Right ventricle myocardium inferior (tissue), 1 donor: ENCODE data around the gene AKT2. TPM values are rescaled to one million over a fixed set of nuclear protein-coding genes. Genes with fewer than 3 reads are reported as not detected.

Source experiments
- ATAC-seq: fragments of 200-7000 bp; cut with Tn5 transposase; one replicate; pipeline ENCODE4 v1.9.1; 2020; ENCODE audit warnings: mild to moderate bottlenecking, moderate library complexity
- DNase-seq: peaks from one replicate; pipeline ENCODE4 v3.0.0; 2021; ENCODE audit errors: missing footprints
- intact Hi-C: fragments of 100-400 bp; cut with DNase I; formaldehyde crosslinking; loops from one replicate; pipeline ENCODE4 v1.11.0; 2022
- total RNA-seq: library from RNA; stranded (reverse); fragmentation: NEBNext Ultra II Directional; extraction: Animal tissue kit (Norgen Biotek cat#: 25700); gene quantifications from one replicate; pipeline ENCODE4 v1.2.1, GENCODE V29; 2021
- donor health status: DM: no; HTN: yes; CAD: no; lungs with severe emphysema.

Gene AKT2
- total RNA-seq, 1 donor from 2014 or later: 114 TPM

DNA sequence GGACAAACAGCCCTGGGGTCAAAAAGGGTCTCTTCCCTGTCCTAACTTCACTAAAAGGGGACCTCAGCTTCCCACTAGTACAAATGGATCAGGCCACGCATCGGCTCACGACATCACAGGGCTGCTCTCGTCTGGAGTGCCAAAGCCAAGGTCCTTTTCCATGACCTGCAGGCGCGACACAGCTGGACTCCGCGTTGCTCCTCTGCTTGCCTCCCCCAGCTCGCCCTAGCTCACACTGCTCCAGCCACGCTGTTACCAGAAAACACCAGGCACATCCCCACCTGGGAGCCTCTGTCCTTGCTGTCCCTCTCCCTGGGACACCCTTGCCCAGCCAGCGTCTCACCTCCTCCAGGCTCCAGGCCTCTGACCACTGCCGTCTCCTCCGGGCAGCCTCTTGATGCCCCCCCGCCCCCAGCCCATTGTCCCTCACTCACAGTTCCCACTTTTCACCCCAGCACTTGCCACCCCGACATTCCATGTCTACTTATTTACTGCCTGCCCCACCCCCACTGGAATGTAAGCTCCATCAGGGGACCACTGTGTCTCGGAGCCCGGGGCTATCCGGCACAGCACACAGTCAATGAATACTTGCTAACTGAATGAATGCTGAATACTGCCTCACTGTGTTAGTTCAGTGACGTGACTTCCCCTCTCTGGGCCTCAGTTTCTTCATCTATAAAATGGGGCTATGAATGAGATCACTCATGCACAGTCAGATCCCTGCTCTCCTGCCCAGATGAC, 20.7 kb downstream of the AKT2 start:
- intact Hi-C loops: no loop called here
- ATAC-seq (no peak), DNase-seq (no peak)

DNA sequence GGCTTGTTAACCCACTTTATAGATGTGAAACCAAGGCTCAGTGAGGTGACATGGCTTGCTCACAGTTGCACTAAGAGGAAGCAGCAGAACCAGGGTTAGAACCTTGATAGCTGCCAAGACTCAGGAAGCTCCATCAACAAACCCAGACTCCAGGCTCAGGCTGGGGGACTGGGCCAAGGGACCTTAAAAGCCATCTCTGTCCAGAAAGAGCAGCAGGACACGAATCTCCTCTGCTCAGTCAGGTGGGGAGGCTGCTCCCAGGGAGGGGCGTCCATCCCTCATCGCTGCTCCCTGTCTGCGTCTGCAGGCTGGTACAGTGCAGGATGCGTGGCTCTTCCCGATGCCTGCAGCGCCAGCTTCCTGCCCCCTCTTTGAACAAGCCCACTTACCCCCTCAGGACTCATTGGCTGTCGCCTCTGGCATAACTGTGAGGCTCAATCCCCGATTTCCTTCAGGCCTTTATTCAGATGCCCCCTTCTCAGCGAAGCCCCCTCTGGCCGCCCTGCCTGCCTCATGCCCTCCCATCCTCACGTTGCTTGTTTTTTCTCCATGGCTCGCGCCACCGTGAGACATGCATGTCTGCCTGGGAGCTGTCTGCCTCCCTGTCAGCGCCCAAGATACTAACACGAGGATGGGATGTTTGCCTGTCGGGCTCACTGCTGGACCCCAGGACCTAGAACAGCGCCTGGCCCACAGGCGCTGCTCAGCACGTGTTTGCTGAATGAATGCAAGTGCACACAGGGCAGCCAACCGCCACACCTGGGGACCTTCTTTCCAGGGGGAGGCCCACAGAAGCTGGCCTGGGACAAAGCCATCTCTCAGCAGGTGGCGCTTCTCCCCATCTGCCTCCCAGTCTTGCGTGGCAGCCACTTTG, 21.5 kb downstream of the AKT2 start:
- intact Hi-C loops: no loop called here
- no peak for DNase-seq
- no peak for ATAC-seq

DNA sequence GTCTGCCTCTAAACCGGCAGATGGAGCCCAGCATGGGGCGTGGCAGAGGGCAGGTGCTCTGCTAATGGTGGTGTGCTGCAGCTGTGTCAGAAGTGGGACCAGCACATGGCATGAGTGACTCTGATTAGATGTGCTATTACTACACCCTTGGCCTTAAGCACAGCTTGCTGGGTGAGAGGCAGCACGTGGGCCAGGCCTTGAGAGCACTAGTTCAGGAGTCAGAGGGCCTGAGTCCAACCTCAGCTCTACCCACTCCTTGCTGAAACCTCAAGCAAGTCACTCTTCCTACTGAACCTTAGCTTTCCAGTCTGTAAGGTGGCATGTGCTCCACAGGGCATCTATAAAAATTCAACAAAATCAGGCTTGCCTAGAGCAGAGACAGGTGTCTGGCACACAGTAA, 22.7 kb downstream of the AKT2 start:
- DNase-seq (no peak), ATAC-seq (no peak)
- intact Hi-C loops: no loop called here

DNA sequence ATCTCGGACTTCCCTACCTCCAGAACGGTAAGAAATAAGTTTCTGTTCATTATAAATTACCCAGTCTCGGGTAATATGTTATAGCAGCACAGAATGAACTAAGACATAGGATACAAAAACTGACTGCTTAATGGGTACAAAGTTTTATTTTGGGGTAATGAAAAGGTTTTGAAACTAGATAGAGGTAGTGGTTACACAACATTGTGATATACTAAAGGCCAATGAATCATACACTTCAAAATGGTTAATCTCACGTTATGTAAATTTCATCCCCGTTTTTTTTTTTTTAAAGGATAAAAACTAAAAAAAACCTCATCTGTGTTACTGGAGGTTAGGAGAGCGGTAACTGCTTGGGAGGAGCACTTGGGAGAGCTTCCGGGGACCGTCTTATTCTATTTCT, 23.5 kb downstream of the AKT2 start:
- DNase-seq (no peak), ATAC-seq (no peak)
- intact Hi-C loops: no loop called here

DNA sequence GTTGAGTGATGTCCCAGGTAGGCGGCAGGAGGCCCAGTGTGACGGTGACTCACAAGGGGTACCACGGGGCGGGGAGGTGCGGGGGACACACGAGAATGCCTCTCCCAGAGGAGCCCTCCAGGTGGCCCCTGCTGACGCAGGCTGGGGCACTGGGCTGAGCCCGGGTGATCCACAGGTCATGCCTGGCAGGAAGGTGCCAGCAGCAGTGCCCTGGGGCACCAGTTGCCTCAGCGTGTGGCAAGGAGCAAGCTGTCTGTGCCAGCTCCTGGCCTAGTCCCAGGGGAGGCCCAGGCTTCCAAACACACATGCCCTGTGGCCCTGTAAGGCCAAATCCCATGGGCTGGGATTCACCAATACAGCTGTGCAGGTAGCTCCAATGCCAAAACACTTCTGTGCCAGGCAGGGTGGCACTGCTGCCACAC, 28.0 kb downstream of the AKT2 start:
- ATAC-seq (peak; percentile 80), DNase-seq (peak; percentile 79)
- intact Hi-C loops: no loop called here

DNA sequence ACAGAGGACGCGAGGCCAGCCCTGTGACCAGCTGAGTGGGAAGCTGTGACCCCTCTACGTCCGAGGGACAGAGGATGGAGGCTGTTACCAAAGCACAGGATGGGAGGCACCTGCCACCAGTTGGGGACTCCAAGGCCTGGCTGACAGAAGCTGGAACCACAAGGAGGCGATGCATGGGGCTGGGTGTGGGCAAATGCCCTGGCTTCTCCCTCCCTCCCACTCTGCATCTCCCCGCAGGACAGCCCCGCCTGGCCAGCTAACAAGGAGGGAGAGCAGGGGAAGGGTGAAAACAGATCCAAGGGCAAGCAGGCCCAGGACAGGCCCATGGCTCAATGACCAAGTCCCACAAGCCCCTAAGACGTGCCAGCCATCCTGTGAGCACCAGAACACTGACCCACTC, 28.6 kb downstream of the AKT2 start:
- intact Hi-C loops: no loop called here
- ATAC-seq: no peak
- DNase-seq: no peak

DNA sequence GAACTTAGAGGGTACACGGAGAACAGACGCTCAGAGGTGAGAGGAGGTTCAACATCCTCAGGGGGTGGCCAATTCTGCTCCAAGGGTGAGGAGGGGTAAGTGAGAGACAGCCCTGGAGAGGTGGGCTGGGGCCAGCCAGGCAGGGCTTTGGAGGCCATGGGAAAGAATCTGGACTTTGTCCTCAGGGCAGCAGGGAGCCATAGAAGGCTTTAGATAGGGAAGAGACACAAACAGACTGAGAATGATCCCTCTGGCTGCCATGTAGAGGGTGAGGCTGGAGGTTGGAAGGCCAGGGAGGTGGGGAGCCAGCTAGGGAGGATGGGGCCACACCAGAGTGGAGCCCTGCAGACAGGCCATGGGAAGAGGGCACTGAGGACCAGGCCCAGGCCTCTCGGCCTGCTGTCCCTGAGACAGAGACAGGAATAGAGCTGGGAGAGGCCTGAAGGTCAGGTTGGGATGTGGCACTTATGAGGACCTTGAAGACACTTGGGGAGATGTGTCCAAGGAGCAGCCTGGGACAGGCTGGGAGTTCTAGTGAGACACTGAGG, 29.5 kb downstream of the AKT2 start:
- intact Hi-C loops: no loop called here
- ATAC-seq: no peak
- DNase-seq: peak; percentile 44

DNA sequence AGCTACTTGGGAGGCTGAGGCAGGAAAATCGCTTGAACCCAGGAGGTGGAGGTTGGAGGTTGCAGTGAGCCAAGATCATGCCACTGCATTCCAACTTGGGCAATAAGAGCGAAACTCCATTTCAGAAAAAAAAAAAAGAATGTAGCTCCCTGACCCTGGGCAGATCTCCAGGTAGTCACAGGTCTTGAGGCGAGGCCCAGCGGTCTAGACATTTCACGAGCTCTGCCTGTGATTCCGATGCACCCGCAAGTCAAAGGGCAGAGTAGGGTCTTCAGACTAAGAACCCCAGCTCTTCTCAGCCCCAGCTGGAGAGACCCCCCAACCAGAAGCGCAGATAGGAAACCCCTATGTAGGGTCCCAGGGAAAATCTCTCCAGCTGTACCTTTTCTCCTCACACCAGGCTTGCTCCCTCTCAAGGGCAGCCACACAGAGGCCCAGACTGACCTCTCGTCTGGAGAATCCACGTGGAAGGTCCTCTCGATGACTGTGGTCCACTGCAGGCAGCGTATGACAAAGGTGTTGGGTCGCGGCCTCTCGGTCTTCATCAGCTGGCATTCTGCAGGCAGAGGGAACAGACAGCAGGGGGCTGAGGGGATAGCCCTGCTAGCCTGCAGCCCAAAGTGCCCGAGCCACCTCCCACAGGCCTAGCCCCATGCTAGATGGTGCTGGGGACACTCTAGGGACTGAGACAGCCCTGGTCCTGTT, 30.3 kb downstream of the AKT2 start:
- ATAC-seq (no peak), DNase-seq (no peak)
- intact Hi-C loops: no loop called here

DNA sequence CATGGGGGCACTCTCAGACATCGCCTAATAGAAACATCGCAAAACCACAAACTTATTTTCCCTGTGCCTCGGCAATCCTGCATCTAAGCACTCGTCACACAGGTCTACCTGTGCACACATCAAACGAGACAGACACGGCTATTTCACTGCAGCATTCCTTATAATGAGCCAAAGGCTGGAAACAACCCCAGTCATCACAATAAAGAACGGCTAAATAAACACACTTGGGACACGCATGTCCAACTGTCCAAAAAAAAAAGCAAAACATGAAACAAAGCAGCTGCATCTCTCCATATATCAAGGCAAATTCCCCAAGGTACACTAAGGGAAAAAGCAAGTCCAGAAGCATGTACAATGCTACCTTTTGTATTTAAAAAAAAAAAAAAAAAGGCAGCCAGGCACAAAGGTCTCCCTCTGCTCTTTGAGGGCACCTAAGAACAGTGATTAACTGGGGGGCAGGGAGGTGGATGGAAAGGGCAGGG, 31.5 kb downstream of the AKT2 start:
- DNase-seq (no peak), ATAC-seq (no peak)
- intact Hi-C loops: no loop called here

DNA sequence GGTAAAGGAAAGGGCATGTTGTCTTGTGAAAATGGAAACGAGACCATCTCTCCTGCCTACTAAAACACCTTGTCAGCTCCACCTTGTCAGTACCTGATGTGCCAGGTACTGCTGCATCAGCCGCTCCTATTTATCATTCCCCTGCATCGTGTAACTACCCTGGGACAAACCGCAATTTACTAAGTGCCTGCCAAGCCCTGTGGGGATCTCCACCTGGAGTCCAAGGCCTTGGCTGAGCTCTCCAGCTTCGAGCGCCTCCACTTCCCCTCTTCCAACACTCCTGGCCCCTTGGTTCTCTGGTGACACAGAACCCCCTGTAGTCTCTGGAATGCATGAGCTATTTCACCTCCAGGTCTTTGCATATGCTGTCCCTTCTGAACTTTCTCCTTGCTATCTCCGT, 32.8 kb downstream of the AKT2 start:
- intact Hi-C loops: no loop called here
- DNase-seq (no peak), ATAC-seq (no peak)

DNA sequence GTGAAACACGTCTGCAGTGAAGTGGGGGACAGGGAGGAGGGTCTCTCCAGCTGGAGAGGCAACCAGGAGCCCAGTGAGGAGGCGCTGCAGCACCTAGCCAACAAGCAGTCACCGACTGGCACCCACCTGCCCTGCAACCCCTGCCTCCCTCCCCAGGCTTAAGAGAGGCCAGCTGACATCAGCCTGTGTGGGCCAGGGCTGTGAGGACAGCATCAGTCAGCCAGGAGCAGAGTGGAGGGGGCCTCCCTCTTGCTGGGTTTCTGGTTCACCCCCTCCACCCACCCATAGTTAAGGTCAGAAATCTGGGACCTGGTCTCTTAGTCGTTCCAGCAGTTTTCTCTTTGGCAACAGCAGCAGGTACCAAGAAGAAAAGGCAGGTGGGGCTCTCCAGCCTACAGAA, 33.2 kb downstream of the AKT2 start:
- intact Hi-C loops: no loop called here
- ATAC-seq: no peak
- DNase-seq: peak; percentile 44

DNA sequence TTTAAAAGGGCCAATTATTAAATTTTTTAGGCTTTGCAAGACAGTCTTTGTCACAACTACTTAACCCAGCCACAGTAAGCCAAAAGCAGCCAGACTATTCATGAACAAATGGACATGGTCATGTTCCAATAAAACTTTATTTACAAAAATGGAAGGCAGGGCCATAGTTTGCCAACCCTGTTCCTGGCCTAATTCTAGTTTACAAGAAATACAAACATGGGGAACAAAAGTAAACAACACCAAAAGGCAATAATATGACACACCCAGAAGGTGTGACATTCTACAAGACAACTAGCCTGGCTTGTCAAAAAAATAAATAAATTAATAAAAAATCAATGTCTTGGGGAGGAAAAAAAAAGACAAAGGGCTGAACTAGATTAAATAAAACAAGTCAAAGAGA, 33.9 kb downstream of the AKT2 start:
- intact Hi-C loops: no loop called here
- ATAC-seq (no peak), DNase-seq (no peak)

DNA sequence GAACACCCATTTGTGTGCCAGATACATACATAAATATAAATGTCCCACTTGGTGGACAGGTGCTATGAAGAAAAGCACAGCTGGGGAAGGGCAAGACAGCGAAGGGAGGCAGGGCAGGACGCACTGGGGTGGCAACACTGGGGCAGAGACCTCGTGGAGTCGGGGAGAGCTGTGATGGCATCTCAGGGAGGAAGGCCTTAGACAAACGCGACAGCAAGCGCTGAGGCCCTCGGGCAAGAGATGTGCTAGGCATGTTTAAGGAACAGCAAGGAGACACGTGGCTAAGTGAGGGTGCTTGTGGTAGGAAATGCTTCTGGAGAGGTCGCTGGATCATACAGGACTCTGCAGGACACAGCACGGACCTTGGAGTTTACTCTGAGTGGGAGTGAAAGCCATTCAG, 35.4 kb downstream of the AKT2 start:
- ATAC-seq (no peak), DNase-seq (peak; percentile 11)

DNA sequence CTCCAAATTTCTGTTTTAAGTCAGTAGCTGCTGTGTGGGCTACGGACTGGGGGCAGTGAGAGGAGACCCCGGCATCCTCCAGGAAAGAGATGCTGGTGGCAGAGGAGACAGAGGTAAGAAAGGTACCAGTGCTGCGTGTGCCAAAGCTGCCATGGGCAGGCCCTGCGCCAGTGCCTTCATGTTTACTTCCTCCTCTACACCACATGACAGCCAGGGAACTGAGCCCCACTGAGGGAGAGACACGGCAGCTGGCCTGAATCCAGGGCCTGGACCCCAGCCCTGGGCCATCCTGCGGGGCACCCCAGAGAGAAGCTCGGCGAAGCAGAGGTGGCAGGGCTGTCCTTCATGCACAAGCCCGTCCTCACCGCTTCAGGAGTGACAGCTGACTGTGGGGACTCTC, 35.9 kb downstream of the AKT2 start:
- no peak for ATAC-seq
- peak; percentile 11 for DNase-seq
- intact Hi-C loops: no loop called here

More for the DNA sequence above, 35.4 kb downstream of the AKT2 start:
- intact Hi-C loops: no loop called here

DNA sequence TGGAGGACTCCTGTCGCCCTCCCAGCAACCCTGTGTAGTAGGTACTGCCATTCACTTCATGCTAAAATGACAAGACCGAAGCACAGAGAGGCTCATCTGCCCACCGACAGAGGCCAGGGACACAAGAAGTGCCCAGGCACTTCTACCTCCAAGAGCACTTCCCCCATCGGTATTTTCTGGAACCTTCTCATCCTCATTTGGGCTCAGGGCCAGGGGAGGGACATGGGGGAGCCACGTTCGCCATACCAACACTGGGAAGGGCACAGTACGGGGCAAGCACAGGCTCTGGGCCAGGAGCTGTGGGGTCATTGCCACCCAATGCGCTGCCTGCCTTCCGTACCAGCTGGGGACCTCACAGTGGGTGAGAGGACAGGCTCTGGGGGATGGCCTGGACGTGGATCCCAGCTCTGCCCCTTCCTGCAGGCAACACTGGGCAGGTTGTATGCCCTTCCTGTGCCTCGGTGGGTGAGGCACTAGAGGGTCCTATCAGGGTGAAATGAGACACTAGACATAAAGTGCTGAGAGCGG, 37.3 kb downstream of the AKT2 start:
- ATAC-seq: no peak
- peak; percentile 45 for DNase-seq
- intact Hi-C loops: no loop called here

DNA sequence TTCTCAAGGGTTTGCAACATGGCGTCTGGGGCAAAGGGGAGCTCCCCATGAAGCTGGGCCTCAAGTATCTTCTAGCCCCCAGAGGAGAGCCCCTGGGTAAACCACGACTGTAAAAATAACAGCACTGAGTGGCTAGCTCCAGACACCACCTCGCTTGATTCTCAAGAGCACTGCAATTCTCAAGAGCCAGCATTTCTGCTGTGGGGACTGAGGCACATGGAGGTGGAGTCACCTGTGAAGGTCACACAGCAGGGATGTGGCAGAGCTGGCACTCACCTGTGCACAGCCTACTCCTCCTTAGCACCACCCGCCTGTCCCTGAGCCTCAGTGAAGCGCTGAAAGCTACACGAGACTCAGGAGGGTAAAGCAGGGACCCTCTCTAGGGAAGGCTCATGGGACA, 38.0 kb downstream of the AKT2 start:
- ATAC-seq (no peak), DNase-seq (no peak)
- intact Hi-C loops: no loop called here

DNA sequence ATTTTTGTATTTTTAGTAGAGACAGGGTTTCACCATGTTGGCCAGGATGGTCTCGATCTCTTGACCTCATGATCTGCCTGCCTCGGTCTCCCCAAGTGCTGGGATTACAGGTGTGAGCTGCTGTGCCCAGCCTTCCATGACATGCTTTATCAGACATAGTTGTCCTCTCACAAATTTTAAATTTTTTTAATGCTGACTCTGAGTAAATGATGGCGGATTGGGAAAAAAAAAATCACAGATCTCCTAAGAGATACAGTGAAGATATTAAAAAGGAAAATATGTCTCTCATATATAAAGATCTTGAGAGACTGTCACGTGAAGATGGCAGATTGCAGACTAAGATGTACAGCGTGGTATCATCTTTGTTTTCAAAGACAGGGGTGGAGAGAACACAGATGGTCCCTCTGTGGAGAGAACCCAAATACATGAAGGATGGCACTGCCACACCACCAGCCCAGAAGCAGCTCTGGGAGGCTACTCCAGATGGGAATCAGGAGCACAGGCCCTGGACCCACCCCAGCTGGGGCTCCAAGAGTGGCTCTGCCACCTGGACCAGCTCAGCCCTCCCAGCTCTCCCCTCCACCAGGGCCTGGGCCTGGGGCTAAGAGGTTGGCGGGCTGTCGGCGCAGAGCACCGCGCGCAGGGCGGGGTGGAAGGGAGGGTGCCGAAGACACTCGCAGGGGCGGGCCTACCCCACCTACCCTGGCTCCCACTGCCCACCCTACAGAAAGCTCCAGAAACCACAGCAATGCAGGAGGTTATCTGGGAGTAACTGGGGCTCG, 38.7 kb downstream of the AKT2 start:
- intact Hi-C loops: no loop called here
- no peak for ATAC-seq
- peak; percentile 65 for DNase-seq

DNA sequence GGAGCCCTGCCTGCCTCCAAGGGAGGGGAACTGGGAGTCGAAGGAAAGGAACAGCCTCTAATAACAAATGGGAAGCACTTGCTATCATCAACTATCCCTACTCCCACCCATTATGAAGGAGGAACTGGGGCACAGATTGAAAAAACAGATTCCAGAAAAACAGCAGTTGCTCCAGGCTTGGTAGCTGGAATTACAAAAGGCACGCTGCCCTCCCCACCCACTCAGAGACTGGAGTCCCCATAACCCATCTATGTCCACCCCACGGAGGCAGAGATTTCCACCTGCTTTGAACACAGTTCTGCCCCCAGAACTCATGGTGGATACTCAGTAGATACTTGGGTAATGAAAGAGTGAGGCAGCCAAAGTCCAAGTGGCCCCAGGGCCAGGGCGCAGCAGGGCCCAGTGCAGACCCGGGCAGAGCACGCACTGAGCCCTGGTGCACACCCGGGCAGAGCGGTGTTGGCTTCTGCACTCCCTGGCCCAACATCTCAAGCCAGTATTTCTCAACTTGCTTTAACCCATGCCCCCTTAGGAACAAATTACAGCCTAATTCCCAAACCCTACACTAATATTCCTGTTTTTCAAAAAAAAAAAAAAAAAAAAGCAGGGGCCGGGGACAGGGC, 39.5 kb downstream of the AKT2 start:
- ATAC-seq (no peak), DNase-seq (peak; percentile 40)

More for the DNA sequence above, 39.5 kb downstream of the AKT2 start:
- intact Hi-C loops: no loop called here
